HG02943 (cell line): ENCODE results near the gene RAB29.
"Not testable (repeated sequence)": the region's sequence is repeated elsewhere in the genome, so short reads cannot be mapped to it uniquely, and the experiment has no call there.

Experiments
- ATAC-seq: cut with Tn5 transposase; IDR thresholded peaks from one replicate; pipeline ENCODE4 v1.9.1; 2021; ENCODE audit warnings: mild to moderate bottlenecking, low read depth, moderate library complexity; ENCODE audit not compliant: unreplicated experiment

The RAB29 gene

DNA sequence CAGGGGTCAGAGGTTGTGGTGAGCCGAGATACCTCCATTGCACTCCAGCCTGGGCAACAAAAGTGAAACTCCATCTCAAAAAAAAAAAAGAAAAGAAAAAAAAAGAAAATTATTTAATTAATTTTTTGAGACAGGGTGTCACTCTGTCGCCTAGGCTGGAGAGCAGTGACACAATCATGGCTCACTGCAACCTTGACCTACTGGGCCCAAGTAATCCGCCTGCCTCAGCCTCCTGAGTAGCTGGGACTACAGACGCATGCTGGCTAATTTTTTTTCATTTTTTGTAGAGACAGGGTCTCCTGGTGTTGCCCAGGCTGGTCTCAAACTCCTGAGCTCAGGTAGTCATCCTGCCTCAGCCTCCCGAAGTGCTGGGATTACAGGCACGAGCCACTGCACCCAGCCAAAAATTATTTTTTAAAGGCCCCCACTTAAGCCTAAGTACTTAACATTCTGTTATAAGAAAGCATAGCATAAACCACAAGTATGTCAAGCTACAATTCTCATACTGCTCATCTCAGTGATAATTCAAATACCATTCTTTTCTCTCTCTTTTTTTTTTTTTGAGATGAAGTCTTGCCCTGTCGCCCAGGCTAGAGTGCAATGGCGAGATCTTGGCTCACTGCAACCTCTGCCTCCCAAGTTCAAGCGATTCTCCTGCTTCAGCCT, 45.2 kb downstream of the RAB29 start:
- no peak for ATAC-seq

- no peak for ATAC-seq
Observed at GRCh38 chr1:205726619-205727125, 48.6 kb downstream of the RAB29 start.

GRCh38 chr1:205725514-205725913, 49.8 kb downstream of the RAB29 start:
- no peak for ATAC-seq

- not testable (repeated sequence) for ATAC-seq
Observed at GRCh38 chr1:205720740-205721139, 54.5 kb downstream of the RAB29 start.

DNA sequence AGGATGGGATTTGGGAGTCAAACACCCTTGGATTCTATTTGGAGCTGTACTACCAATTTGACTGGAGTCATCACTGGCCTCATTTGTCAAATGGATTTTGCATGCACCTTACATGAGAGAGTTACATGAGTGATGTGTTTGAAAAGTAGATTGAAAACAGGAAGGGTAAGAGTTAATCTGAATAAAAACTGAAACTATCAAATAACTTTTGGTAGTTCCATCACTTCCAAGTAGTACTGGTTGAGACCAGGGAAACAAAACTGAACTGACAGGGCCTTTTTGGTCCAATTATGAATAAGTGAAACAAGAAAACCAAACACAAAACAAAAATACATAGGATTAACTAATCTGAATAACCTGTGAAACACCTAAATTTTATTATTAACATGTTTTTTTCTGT, 55.5 kb downstream of the RAB29 start:
- no peak for ATAC-seq

GRCh38 chr1:205719015-205719414, 56.3 kb downstream of the RAB29 start:
- no peak for ATAC-seq
